IMR-90 (cell line): ENCODE results near the gene GRAMD4.

Source experiments
- CEBPB ChIP-seq: IDR thresholded peaks from 2 replicates; pipeline ENCODE4 v1.6.1; 2012; ENCODE audit warnings: low read depth, low read length, improper control_type of control experiment
- CTCF ChIP-seq: conservative IDR thresholded peaks from 2 replicates; pipeline ENCODE4 v1.5.1; 2012; ENCODE audit warnings: mild to moderate bottlenecking, low read depth, low read length, improper control_type of control experiment
- FOS ChIP-seq: fragments of 150-350 bp; IDR thresholded peaks from 2 replicates; pipeline ENCODE4 v1.6.1; 2016; ENCODE audit warnings: low read depth, low read length
- MAFK ChIP-seq: IDR thresholded peaks from 2 replicates; pipeline ENCODE4 v1.6.1; 2012; ENCODE audit warnings: low read depth, low read length, improper control_type of control experiment
- MAZ ChIP-seq: IDR thresholded peaks from 2 replicates; pipeline ENCODE4 v1.6.1; 2012; ENCODE audit warnings: low read depth, mild to moderate bottlenecking, low read length, improper control_type of control experiment, moderate library complexity, borderline replicate concordance
- MXI1 ChIP-seq: IDR thresholded peaks from 2 replicates; pipeline ENCODE4 v1.6.1; 2012; ENCODE audit warnings: low read depth, mild to moderate bottlenecking, low read length, moderate library complexity, borderline replicate concordance
- POLR2A ChIP-seq: IDR thresholded peaks from 2 replicates; pipeline ENCODE4 v1.6.1; 2012; ENCODE audit warnings: mild to moderate bottlenecking, low read depth, low read length
- RAD21 ChIP-seq: IDR thresholded peaks from 2 replicates; pipeline ENCODE4 v1.6.1; 2012; ENCODE audit warnings: low read length, improper control_type of control experiment
- RCOR1 ChIP-seq: IDR thresholded peaks from 2 replicates; pipeline ENCODE4 v1.6.1; 2012; ENCODE audit warnings: mild to moderate bottlenecking, low read length, improper control_type of control experiment; ENCODE audit not compliant: insufficient replicate concordance
- RFX5 ChIP-seq: IDR thresholded peaks from 2 replicates; pipeline ENCODE4 v1.8.0; 2012; ENCODE audit warnings: low read depth, mild to moderate bottlenecking, low read length, moderate library complexity
- USF2 ChIP-seq: fragments of 150-350 bp; IDR thresholded peaks from 2 replicates; pipeline ENCODE4 v1.6.1; 2017; ENCODE audit warnings: mild to moderate bottlenecking, antibody characterized with exemption, low read length, low read depth

GRCh38 chr22:46607483-46608114 is 12.6 kb upstream of the GRAMD4 start:
- TF ChIP-seq CTCF (no peak), MXI1 (no peak), POLR2A (no peak), USF2 (no peak), MAZ (no peak), RFX5 (no peak), FOS (no peak), RCOR1 (no peak), RAD21 (no peak), CEBPB (no peak), MAFK (no peak)
